ENCODE data around the gene BCL2L11. TPM values are rescaled to one million over a fixed set of nuclear protein-coding genes. Genes with fewer than 3 reads are reported as not detected.

The BCL2L11 gene
- total RNA-seq, 1 experiment from 2014 or later = 21.2 TPM

DNA sequence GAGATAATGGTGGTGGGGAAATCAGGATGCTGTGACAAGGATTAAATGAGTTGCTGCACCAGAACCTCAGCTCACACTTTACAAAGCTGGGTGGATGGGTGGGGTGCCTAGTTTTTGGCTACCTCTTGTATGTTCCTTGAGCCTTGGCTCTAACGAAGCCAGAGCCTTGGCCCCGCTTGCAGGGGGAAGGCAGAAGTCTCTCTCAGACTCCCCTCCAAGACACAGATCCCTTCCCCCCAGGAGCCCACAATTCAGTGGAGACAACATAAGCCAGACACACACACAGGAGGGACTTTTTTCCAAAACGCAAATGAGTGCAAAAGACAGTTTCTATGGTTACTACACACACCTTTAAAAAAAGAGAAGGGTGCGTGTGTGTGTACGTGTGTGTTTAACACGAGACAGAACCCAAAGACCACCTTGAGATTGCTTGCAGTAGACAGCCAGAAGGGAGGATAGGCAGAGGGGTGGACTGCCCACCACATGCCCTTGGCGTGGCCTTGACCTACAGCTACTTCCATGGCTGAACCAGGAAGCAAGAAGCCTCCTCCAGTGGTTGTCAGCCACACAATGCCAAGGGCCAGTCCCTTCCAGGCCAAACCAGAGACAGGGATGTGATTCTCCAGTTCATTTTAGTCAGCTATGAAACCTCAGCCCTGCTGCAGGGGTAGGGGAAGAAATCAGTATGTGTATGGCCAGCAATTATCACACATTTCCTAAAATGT lies 70.3 kb downstream of the BCL2L11 start:
- H2AFZ ChIP-seq (ENCODE audit: low read length) = no peak overlapping the region
- H3K27ac Mint-ChIP-seq = no peak overlapping the region; a peak in 1 of 7 replicates
- DNase-seq = no peak
- H2BK5ac ChIP-seq (ENCODE audit: insufficient read length, low read length) = no peak overlapping the region
- H3K9me3 ChIP-seq (ENCODE audit: control insufficient read depth, low read depth, low read length) = no peaks in the 10 kb centered on the region
- no peak overlapping the region for H4K91ac ChIP-seq (ENCODE audit: insufficient read length, low read depth, low read length)
- H3K79me1 ChIP-seq (ENCODE audit: insufficient read depth, low read depth, low read length, poor library complexity, severe bottlenecking) = no peaks in the 10 kb centered on the region
- WGBS (ENCODE audit: extremely low coverage, insufficient read length, low lambda C conversion rate) = no CpG with 5 or more reads among the region's 7 CpGs
- no peak overlapping the region for H4K8ac ChIP-seq (replicated peaks; ENCODE audit: insufficient read length, low read depth, low read length)
- no peak overlapping the region for H3K4ac ChIP-seq (ENCODE audit: low read depth, low read length)
- H4K5ac ChIP-seq (ENCODE audit: insufficient read length, low read depth, low read length) = no peak overlapping the region
- TF ChIP-seq, protein P1, sequence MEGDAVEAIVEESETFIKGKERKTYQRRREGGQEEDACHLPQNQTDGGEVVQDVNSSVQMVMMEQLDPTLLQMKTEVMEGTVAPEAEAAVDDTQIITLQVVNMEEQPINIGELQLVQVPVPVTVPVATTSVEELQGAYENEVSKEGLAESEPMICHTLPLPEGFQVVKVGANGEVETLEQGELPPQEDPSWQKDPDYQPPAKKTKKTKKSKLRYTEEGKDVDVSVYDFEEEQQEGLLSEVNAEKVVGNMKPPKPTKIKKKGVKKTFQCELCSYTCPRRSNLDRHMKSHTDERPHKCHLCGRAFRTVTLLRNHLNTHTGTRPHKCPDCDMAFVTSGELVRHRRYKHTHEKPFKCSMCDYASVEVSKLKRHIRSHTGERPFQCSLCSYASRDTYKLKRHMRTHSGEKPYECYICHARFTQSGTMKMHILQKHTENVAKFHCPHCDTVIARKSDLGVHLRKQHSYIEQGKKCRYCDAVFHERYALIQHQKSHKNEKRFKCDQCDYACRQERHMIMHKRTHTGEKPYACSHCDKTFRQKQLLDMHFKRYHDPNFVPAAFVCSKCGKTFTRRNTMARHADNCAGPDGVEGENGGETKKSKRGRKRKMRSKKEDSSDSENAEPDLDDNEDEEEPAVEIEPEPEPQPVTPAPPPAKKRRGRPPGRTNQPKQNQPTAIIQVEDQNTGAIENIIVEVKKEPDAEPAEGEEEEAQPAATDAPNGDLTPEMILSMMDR (conservative IDR thresholded peaks at IDR 0.05) = no peak
- no peak overlapping the region for H2AK5ac ChIP-seq (ENCODE audit: insufficient read length, low read length)
- H3K9ac ChIP-seq (ENCODE audit: extremely low read depth, insufficient read length, low read length) = no peak overlapping the region
- H3K56ac ChIP-seq (ENCODE audit: insufficient read length, low read depth, low read length) = no peak overlapping the region
- no peak overlapping the region for H3K18ac ChIP-seq (ENCODE audit: insufficient read length, low read depth, low read length)
- no peak overlapping the region for H3T11ph ChIP-seq (ENCODE audit: low read length)
- H3K4me2 ChIP-seq (ENCODE audit: insufficient read depth, insufficient read length, low read length) = no peak overlapping the region
- H3K4me3 Mint-ChIP-seq = no peak overlapping the region
- peaks cover 2% of the 10 kb centered on the region for H4K20me1 ChIP-seq (ENCODE audit: control insufficient read depth, insufficient read depth, insufficient read length)
- H3K9me3 Mint-ChIP-seq = no peaks in the 10 kb centered on the region
- no peak overlapping the region for H3K27ac ChIP-seq (ENCODE audit: insufficient read length, low read depth, low read length)
- H3K23ac ChIP-seq (ENCODE audit: insufficient read length, low read depth, low read length) = no peak overlapping the region
- no peaks in the 10 kb centered on the region for H3K4me1 ChIP-seq (ENCODE audit: insufficient read depth, low read length)
- H3K14ac ChIP-seq (ENCODE audit: insufficient read depth, low read length) = no peak overlapping the region
- no peaks in the 10 kb centered on the region for H3K79me2 ChIP-seq (ENCODE audit: insufficient read depth, low read length)
- no peak overlapping the region for H2BK12ac ChIP-seq (ENCODE audit: insufficient read length, low read depth, low read length)
- H3K27me3 Mint-ChIP-seq (ENCODE audit: low read depth) = no peaks in the 10 kb centered on the region; the same call in 1 of the 2 replicates
- H3K36me3 Mint-ChIP-seq (ENCODE audit: insufficient read depth in 1 of 3, low read depth in 3 of 3) = no peaks in the 10 kb centered on the region
- no peak overlapping the region for H2BK20ac ChIP-seq (ENCODE audit: low read depth, low read length, poor library complexity, severe bottlenecking)
- no peaks in the 10 kb centered on the region for H3K27me3 ChIP-seq (ENCODE audit: insufficient read depth, low read length)
- 0 out of 4 replicates have a peak, but pooled peaks cover 0 to 3% of the 10 kb centered on the region in 2 experiments for H3K4me1 Mint-ChIP-seq
- no peak overlapping the region for H2BK120ac ChIP-seq (ENCODE audit: low read depth, low read length, poor library complexity, severe bottlenecking)
- no peak overlapping the region for H2BK15ac ChIP-seq (ENCODE audit: low read depth, low read length)
- H3K23me2 ChIP-seq (ENCODE audit: insufficient read length, low read depth, low read length, poor library complexity, severe bottlenecking) = no peaks in the 10 kb centered on the region

Data from H9 (cell line).